Measurements from ENCODE around the gene EPB42.

Gene EPB42

DNA sequence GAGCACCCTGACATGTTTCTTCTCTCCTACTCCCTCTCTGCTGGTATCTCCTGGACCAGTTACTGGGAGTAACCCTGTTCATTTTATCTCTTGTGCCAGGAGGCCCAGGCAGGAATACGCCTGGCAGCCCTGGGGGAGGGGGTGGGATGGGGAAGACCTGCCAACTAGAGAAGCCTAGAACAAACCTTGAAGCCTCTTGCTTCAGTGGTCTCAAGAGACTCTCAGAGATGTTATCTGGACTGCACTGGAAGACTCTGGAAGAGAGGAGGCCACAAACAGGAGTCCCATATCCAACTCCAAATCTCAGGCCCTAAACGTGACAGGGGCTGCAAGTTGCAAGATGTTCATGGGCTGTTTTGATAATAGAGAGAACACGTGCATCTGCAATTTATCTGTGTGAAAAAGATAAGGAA is at the start of gene EPB42:
Gene EPB42, minus strand, starts transcription at position 28 of the 413 bp plus-strand sequence. CDS start 193 bp downstream, outside the sequence.
- no peak within 1 kb of the TSS for H3K27ac ChIP-seq (ENCODE audit: low read depth, low read length)
- H3K9me3 ChIP-seq (ENCODE audit: low read length) = no peaks in the 10 kb centered on the region
- no peaks in the 10 kb centered on the region for H3K27me3 ChIP-seq (ENCODE audit: control insufficient read depth in 1 of 2, insufficient read depth in 2 of 2, low read length in 2 of 2)
- no peaks in the 10 kb centered on the region for H3K4me1 ChIP-seq (ENCODE audit: insufficient read depth, low read length)
- no peaks in the 10 kb centered on the region for H3K36me3 ChIP-seq (ENCODE audit: insufficient read depth, low read length)
- H3K9ac ChIP-seq (ENCODE audit: low read length) = no peak within 1 kb of the TSS
- no peak within 1 kb of the TSS for H3K4me3 ChIP-seq (ENCODE audit: low read depth in 1 of 2, low read length in 2 of 2)

DNA sequence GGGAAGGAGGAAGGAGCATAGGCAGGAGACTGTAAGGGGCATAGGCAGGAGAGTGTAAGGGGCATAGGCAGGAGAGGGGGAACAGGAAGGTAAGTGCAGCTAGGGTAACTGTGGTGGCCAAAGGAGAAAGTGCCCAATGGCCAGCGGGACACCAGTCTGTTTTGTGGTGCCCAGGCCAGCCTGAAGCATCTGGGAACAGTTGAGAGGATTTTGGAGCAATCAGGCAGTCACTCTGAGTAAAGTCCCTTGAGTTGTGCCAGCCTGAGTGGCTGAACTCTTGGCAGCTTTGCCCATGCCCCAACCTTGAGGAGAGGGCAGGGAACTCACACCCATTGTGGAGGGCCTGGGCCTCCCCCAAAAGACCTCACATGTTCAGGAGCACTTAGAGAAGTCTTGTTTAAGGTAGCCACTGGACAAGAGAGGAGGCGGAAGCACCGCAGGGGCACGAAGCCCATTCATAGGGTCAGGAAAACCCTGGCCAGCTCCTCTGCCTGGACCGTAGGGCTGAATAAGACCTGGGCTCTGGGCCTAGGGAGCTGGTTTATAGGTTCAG is 49.4 kb upstream of the EPB42 start:
- Histone ChIP-seq H3K4me1 (ENCODE audit: insufficient read depth, low read length) (no peaks in the 10 kb centered on the region), H3K9me3 (ENCODE audit: low read length) (no peaks in the 10 kb centered on the region), H3K36me3 (ENCODE audit: insufficient read depth, low read length) (no peaks in the 10 kb centered on the region), H3K9ac (ENCODE audit: low read length) (no peak overlapping the region), H3K27ac (ENCODE audit: low read depth, low read length) (no peak overlapping the region), H3K27me3 (ENCODE audit: control insufficient read depth in 1 of 2, insufficient read depth in 2 of 2, low read length in 2 of 2) (no peaks in the 10 kb centered on the region), H3K4me3 (ENCODE audit: low read depth in 1 of 2, low read length in 2 of 2) (no peak overlapping the region)

DNA sequence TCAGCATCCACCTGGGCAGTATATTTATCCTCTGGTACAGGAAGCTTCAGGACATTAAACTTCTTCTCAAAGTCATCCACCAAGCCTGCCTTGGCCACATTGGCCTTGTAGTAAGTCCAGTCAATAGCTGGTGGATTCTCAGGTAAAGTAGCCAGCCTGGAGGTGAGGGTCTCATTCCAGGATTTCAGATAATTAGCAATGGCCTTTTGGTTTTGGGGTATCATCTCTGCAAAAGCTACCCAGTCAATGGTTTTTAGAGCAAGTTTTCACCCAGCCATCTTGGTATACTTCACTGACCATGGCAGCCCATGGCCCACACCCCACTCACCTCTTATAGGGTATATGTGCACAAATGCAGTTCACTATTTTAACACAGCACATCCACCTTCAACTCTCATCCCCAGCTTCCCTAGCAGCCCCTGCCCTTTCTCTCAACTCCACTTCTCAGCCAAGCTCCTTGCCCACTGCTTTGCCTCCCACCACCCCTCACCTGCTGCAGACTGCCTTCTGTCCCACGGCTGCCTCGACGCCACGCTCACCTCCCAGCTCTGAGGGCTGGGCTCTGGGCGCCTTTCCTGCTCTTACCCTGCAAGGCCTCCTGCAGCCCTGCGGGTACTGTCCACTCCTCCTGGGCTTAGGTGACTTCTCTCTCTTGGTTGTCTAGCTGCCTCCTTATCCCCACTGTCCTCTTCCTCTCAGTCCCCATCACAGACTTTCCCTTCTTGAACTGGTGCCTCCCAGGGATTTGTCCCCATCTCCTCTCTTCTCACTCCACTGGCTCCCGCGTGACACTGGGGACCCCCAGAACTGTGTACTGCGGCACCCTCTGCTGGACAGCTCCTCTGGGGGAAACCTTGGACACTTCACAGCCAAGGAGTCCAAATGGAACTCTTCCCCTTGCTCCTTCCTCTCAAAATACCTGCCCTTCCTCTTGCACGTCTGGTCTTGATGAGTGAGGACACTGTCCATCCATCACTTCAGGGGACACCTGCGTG is 47.6 kb upstream of the EPB42 start:
- no peaks in the 10 kb centered on the region for H3K4me1 ChIP-seq (ENCODE audit: insufficient read depth, low read length)
- no peak overlapping the region for H3K4me3 ChIP-seq (ENCODE audit: low read depth in 1 of 2, low read length in 2 of 2)
- H3K9ac ChIP-seq (ENCODE audit: low read length) = no peak overlapping the region
- H3K27ac ChIP-seq (ENCODE audit: low read depth, low read length) = no peak overlapping the region
- H3K9me3 ChIP-seq (ENCODE audit: low read length) = no peaks in the 10 kb centered on the region
- H3K36me3 ChIP-seq (ENCODE audit: insufficient read depth, low read length) = no peaks in the 10 kb centered on the region
- no peaks in the 10 kb centered on the region for H3K27me3 ChIP-seq (ENCODE audit: control insufficient read depth in 1 of 2, insufficient read depth in 2 of 2, low read length in 2 of 2)

DNA sequence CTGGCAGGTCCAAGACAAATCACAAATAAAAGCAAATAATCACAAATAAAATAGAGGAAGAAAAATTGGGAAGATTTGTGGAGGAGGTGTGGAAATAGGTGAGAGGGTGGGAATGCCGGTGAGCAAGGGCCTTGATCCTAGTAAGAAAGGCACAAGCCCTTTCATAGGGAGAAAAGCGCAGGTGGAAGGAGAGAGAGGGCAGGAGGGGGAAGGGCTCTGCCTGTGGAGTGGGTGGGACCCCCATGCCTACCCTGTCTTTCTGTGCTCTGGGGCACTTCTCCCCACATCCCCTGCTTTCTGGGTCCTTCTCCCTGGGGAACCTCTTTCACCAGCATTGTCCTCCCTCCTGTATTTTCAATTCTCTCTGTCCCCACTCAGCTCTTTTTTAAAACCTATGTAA is 46.6 kb upstream of the EPB42 start:
- Histone ChIP-seq H3K9ac (ENCODE audit: low read length) (no peak overlapping the region), H3K4me3 (ENCODE audit: low read depth in 1 of 2, low read length in 2 of 2) (no peak overlapping the region), H3K27ac (ENCODE audit: low read depth, low read length) (no peak overlapping the region)

DNA sequence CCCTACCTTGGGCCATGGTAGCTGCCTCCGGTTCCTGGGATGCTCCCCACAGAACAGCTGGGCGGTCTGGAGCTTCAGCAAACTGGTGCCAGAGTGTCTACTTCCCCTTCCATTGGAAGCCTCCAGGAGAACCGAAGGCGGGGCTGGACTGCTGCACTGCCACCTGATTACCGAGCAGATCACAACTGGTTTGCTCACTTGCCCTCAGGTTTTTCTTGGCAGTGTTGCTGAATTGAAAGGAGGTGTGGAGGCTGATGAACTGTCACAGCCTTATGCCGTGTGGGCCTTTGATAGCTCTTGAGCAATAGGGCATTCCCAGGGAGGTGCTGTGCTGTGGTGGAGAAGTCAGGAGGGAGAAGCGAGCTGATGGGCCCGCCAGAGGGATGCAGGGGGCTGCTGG is 46.0 kb upstream of the EPB42 start, which contains the start of gene TGM5:
Gene TGM5, minus strand, starts transcription at position 95 of the 400 bp plus-strand sequence. Its CDS starts 79 bp downstream, at position 16.
- Histone ChIP-seq H3K27me3 (ENCODE audit: control insufficient read depth in 1 of 2, insufficient read depth in 2 of 2, low read length in 2 of 2) (no peaks in the 10 kb centered on the region), H3K27ac (ENCODE audit: low read depth, low read length) (no peak within 1 kb of the TSS), H3K36me3 (ENCODE audit: insufficient read depth, low read length) (no peaks in the 10 kb centered on the region), H3K4me1 (ENCODE audit: insufficient read depth, low read length) (no peaks in the 10 kb centered on the region), H3K4me3 (ENCODE audit: low read depth in 1 of 2, low read length in 2 of 2) (no peak within 1 kb of the TSS), H3K9ac (ENCODE audit: low read length) (no peak within 1 kb of the TSS), H3K9me3 (ENCODE audit: low read length) (no peaks in the 10 kb centered on the region)

More for the DNA sequence above, 46.6 kb upstream of the EPB42 start:
- no peaks in the 10 kb centered on the region for H3K9me3 ChIP-seq (ENCODE audit: low read length)
- H3K27me3 ChIP-seq (ENCODE audit: control insufficient read depth in 1 of 2, insufficient read depth in 2 of 2, low read length in 2 of 2) = no peaks in the 10 kb centered on the region
- no peaks in the 10 kb centered on the region for H3K4me1 ChIP-seq (ENCODE audit: insufficient read depth, low read length)
- H3K36me3 ChIP-seq (ENCODE audit: insufficient read depth, low read length) = no peaks in the 10 kb centered on the region

DNA sequence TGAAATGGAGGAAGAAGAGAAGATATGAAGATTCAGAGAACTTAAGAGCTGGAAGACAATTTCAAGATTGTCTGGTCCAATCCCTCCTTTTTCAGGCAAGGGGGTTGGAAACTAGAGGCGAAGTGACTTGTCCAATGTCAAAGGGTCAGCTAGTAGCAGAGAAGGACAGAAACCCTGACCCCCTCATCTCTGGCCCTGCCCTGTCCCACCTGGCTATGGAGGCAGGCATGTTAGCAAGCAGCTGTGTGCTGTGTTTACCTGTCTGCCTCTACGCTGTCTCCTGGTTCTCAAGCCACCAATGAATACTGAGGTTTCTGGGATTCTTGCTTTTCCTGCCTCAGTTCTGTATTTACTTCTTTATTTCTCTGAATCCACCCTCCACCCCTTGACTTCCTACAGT is 45.6 kb upstream of the EPB42 start:
- no peak overlapping the region for H3K9ac ChIP-seq (ENCODE audit: low read length)
- H3K4me3 ChIP-seq (ENCODE audit: low read depth in 1 of 2, low read length in 2 of 2) = no peak overlapping the region
- no peaks in the 10 kb centered on the region for H3K9me3 ChIP-seq (ENCODE audit: low read length)
- no peaks in the 10 kb centered on the region for H3K27me3 ChIP-seq (ENCODE audit: control insufficient read depth in 1 of 2, insufficient read depth in 2 of 2, low read length in 2 of 2)
- H3K27ac ChIP-seq (ENCODE audit: low read depth, low read length) = no peak overlapping the region
- H3K4me1 ChIP-seq (ENCODE audit: insufficient read depth, low read length) = no peaks in the 10 kb centered on the region
- no peaks in the 10 kb centered on the region for H3K36me3 ChIP-seq (ENCODE audit: insufficient read depth, low read length)

DNA sequence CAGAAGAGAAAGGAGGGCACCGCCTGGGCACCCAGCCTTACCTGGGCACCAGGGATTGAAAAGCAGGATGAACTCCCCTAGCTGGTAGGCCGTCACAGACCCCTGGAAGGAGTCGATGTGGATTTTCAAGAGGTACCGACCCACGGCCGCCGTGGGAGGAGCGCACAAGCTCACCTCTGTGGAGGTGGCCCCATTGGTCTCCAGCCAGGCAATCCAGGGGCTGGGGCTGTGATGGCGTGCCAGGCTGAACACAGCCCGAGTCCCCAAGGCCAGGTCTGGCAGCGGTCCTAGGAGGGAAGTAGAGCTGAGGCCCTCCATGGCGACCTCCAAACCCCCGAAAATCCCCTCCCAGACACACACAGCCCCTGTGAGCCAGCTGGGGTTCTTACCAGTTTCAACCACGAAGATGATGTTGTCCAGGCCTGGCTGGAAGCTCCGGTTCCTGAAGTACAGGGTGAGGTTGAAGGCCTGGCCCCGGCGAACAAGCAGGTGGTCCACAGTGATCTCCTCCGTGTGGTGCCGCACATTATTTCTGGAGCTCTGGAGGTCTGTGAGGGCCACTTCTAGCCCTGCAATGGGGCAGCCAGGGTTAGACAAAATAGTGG is 39.3 kb upstream of the EPB42 start:
- H3K9ac ChIP-seq (ENCODE audit: low read length) = no peak overlapping the region
- H3K27me3 ChIP-seq (ENCODE audit: control insufficient read depth in 1 of 2, insufficient read depth in 2 of 2, low read length in 2 of 2) = no peaks in the 10 kb centered on the region
- no peaks in the 10 kb centered on the region for H3K9me3 ChIP-seq (ENCODE audit: low read length)
- no peak overlapping the region for H3K27ac ChIP-seq (ENCODE audit: low read depth, low read length)
- H3K4me3 ChIP-seq (ENCODE audit: low read depth in 1 of 2, low read length in 2 of 2) = no peak overlapping the region
- H3K36me3 ChIP-seq (ENCODE audit: insufficient read depth, low read length) = no peaks in the 10 kb centered on the region
- no peaks in the 10 kb centered on the region for H3K4me1 ChIP-seq (ENCODE audit: insufficient read depth, low read length)

DNA sequence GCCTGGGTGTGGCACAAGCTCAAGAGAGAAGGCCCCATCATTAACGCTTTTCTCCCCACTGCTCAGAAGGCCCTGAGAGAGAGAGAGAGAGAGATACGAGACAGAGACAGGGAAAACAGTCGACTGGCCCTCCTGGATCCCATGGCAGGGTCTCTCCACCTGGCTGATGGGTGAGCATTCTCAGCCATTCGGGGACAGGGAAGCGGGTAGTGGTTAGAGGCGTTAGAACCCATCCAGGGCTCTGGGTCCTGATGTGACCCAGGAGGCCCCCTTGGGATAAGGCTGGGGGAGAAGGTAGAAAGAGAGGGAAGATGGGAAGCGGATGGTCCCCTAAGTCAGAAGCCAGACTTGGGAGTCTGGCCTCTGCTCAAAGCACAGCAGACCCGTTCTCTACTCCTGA is 38.0 kb upstream of the EPB42 start:
- Histone ChIP-seq H3K9ac (ENCODE audit: low read length) (no peak overlapping the region), H3K27me3 (ENCODE audit: control insufficient read depth in 1 of 2, insufficient read depth in 2 of 2, low read length in 2 of 2) (no peaks in the 10 kb centered on the region), H3K36me3 (ENCODE audit: insufficient read depth, low read length) (no peaks in the 10 kb centered on the region), H3K9me3 (ENCODE audit: low read length) (no peaks in the 10 kb centered on the region), H3K4me3 (ENCODE audit: low read depth in 1 of 2, low read length in 2 of 2) (no peak overlapping the region), H3K27ac (ENCODE audit: low read depth, low read length) (no peak overlapping the region), H3K4me1 (ENCODE audit: insufficient read depth, low read length) (no peaks in the 10 kb centered on the region)

DNA sequence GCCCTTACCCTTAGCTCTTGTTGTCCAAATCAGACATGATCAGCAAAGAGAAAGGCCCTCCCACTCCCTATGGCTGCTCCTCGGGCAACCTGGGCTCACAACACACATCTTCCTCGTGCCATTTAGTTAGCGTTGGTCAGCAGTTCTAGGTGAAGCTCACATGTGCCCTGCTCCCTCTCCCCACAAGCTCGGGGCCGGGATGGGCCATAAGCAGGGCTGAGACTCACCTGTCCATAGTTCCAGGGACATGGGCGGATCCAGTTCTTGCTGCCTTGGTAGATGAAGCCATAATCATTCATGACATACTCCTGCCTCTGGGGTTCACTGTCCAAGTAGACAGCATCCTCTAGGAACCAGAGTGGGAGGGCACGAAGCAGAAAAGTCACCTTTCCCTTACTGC is 35.5 kb upstream of the EPB42 start:
- Histone ChIP-seq H3K4me1 (ENCODE audit: insufficient read depth, low read length) (no peaks in the 10 kb centered on the region), H3K36me3 (ENCODE audit: insufficient read depth, low read length) (no peaks in the 10 kb centered on the region)

DNA sequence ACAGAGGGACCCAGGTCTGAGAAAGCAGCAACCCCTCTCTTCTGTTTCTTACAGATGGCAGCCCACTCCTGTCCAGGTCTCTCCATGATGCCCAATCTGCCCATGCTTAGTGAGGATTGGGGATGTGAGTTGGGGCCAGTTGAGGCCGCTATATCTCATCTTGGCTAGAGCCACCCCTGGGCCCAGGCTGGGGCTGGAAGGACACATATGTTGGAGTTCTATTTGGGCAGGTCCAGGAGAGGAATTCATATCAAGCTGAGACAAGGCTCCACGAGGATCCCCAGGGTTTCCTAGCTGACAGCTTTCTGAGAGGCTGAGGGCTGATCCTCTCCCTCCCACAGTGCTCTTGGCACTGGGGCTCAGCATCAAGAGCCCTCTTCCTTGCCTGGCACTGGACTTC is 34.6 kb upstream of the EPB42 start:
- H3K27ac ChIP-seq (ENCODE audit: low read depth, low read length) = no peak overlapping the region
- H3K9me3 ChIP-seq (ENCODE audit: low read length) = no peaks in the 10 kb centered on the region

More for the DNA sequence above, 35.5 kb upstream of the EPB42 start:
- H3K4me3 ChIP-seq (ENCODE audit: low read depth in 1 of 2, low read length in 2 of 2) = no peak overlapping the region
- H3K27ac ChIP-seq (ENCODE audit: low read depth, low read length) = no peak overlapping the region
- H3K9me3 ChIP-seq (ENCODE audit: low read length) = no peaks in the 10 kb centered on the region
- H3K27me3 ChIP-seq (ENCODE audit: control insufficient read depth in 1 of 2, insufficient read depth in 2 of 2, low read length in 2 of 2) = no peaks in the 10 kb centered on the region
- no peak overlapping the region for H3K9ac ChIP-seq (ENCODE audit: low read length)

More for the DNA sequence above, 34.6 kb upstream of the EPB42 start:
- Histone ChIP-seq H3K9ac (ENCODE audit: low read length) (no peak overlapping the region), H3K36me3 (ENCODE audit: insufficient read depth, low read length) (no peaks in the 10 kb centered on the region), H3K4me1 (ENCODE audit: insufficient read depth, low read length) (no peaks in the 10 kb centered on the region), H3K27me3 (ENCODE audit: control insufficient read depth in 1 of 2, insufficient read depth in 2 of 2, low read length in 2 of 2) (no peaks in the 10 kb centered on the region), H3K4me3 (ENCODE audit: low read depth in 1 of 2, low read length in 2 of 2) (no peak overlapping the region)

Measured in muscle layer of colon (tissue), 2 donors.